H1 (cell line): ENCODE measurements around the gene FKBP2. TPM values are rescaled to one million over a fixed set of nuclear protein-coding genes. Genes with fewer than 3 reads are reported as not detected.

ENCODE experiments used
- CTCF ChIA-PET: fragments of 300-600 bp; sonication (Branson Sonifier 250); formaldehyde crosslinking; loops from one replicate; lab custom pipeline; 2021; ENCODE audit not compliant: partially characterized antibody; lab: Charles Lee
- POLR2A ChIA-PET: fragments of 300-600 bp; sonication (Branson Sonifier 250); formaldehyde crosslinking; loops from one replicate; lab custom pipeline; 2021; ENCODE audit warnings: inconsistent platforms; ENCODE audit not compliant: partially characterized antibody; lab: Charles Lee
- DNase-seq, 2 experiments: peaks; one replicate each; pipeline versions ENCODE4 v3.0.0 to v3.0.0-alpha.2; 2010 to 2022; ENCODE audit warnings: low spot score in 2 of 2, low read depth in 1 of 2, mixed read lengths in 1 of 2
- FAIRE-seq: peaks from 2 replicates; lab custom pipeline; 2011; peaks lifted over from hg19 to GRCh38; lab: Jason Lieb, UNC
- H2AFZ ChIP-seq: 2 replicates; pipeline ENCODE4 v1.8.1; 2012; ENCODE audit warnings: low read length, inconsistent platforms
- H2AK5ac ChIP-seq: 2 replicates; pipeline ENCODE4 v1.6.1; 2013; ENCODE audit warnings: low read depth, low read length
- H2BK120ac ChIP-seq: replicated peaks from 2 replicates; pipeline ENCODE3; 2013; ENCODE audit warnings: low read depth, low read length, inconsistent platforms
- H2BK12ac ChIP-seq: 2 replicates; pipeline ENCODE4 v1.6.1; 2013; ENCODE audit warnings: low read depth, low read length
- H2BK15ac ChIP-seq: 2 replicates; pipeline ENCODE4 v1.6.1; 2013; ENCODE audit warnings: low read length
- H2BK20ac ChIP-seq: 2 replicates; pipeline ENCODE4 v1.6.1; 2013; ENCODE audit warnings: low read length
- H2BK5ac ChIP-seq: 2 replicates; pipeline ENCODE4 v1.6.1; 2013; ENCODE audit warnings: low read depth, low read length
- H3K14ac ChIP-seq: 2 replicates; pipeline ENCODE4 v1.6.1; 2013; ENCODE audit warnings: inconsistent platforms; ENCODE audit not compliant: insufficient read length
- H3K18ac ChIP-seq: 2 replicates; pipeline ENCODE4 v1.6.1; 2013; ENCODE audit warnings: low read length; ENCODE audit errors: extremely low read depth
- H3K23ac ChIP-seq: 2 replicates; pipeline ENCODE4 v1.6.1; 2013; ENCODE audit warnings: inconsistent platforms; ENCODE audit not compliant: insufficient read length
- H3K23me2 ChIP-seq: 2 replicates; pipeline ENCODE4 v1.6.1; 2013; ENCODE audit warnings: low read depth, low read length
- H3K27ac ChIP-seq: 2 replicates; pipeline ENCODE4 v1.6.1; 2011; ENCODE audit warnings: low read depth, low read length, inconsistent platforms
- H3K27me3 ChIP-seq, 4 experiments: replicated peaks in 1 of 4; 1 replicate in 1 of 4; 2 replicates in 3 of 4; pipeline versions ENCODE4 v1.6.1 to v1.8.1; 2011 to 2013; ENCODE audit warnings: low read length in 3 of 4, mild to moderate bottlenecking in 3 of 4, inconsistent platforms in 2 of 4, mixed read lengths in 2 of 4, moderate library complexity in 1 of 4; ENCODE audit not compliant: control insufficient read depth in 3 of 4, insufficient read depth in 3 of 4; ENCODE audit errors: extremely low read depth in 1 of 4
- H3K36me3 ChIP-seq, 4 experiments: 2 replicates each; pipeline versions ENCODE4 v1.6.1 to v1.8.1; 2011 to 2013; ENCODE audit warnings: mild to moderate bottlenecking in 4 of 4, low read length in 3 of 4, moderate library complexity in 2 of 4, control low read depth in 1 of 4, inconsistent platforms in 1 of 4; ENCODE audit not compliant: insufficient read depth in 4 of 4, control insufficient read depth in 2 of 4
- H3K4ac ChIP-seq: replicated peaks from 2 replicates; pipeline ENCODE3; 2013; ENCODE audit warnings: low read length, low read depth, mixed read lengths, inconsistent platforms; ENCODE audit not compliant: insufficient read length
- H3K4me1 ChIP-seq, 4 experiments: replicated peaks in 1 of 4; 1 replicate in 1 of 4; 2 replicates in 3 of 4; pipeline versions ENCODE4 v1.6.1 to v1.8.1; 2011 to 2013; ENCODE audit warnings: low read length in 3 of 4, inconsistent platforms in 2 of 4, mixed read lengths in 1 of 4; ENCODE audit not compliant: insufficient read depth in 4 of 4, control insufficient read depth in 3 of 4
- H3K4me2 ChIP-seq, 2 experiments: 2 replicates each; pipeline versions ENCODE4 v1.6.1 to v1.8.1; 2011 to 2013; ENCODE audit warnings: low read depth in 2 of 2, low read length in 2 of 2, control low read depth in 1 of 2, inconsistent platforms in 1 of 2, mild to moderate bottlenecking in 1 of 2; ENCODE audit not compliant: insufficient read depth in 1 of 2
- H3K4me3 ChIP-seq, 4 experiments: fragments of 200-600, 300-600 bp in 1 of 4; sonication (generic), shearing (Covaris generic), sonication (Bioruptor Twin) in 1 of 4; 2 replicates each; pipeline versions ENCODE4 v1.5.1 to v1.8.1; 2011 to 2016; ENCODE audit warnings: low read length in 4 of 4, low read depth in 3 of 4, control low read depth in 2 of 4, inconsistent platforms in 2 of 4, mild to moderate bottlenecking in 2 of 4, mixed read lengths in 1 of 4, moderate library complexity in 1 of 4; ENCODE audit not compliant: insufficient read depth in 2 of 4; ENCODE audit errors: extremely low read depth in 1 of 4
- H3K56ac ChIP-seq: replicated peaks from 2 replicates; pipeline ENCODE3; 2013; ENCODE audit warnings: low read depth, mild to moderate bottlenecking, mixed read lengths, low read length, inconsistent platforms; ENCODE audit not compliant: insufficient read length
- H3K79me1 ChIP-seq: 2 replicates; pipeline ENCODE4 v1.6.1; 2013; ENCODE audit warnings: low read depth, low read length, control low read depth
- H3K79me2 ChIP-seq, 2 experiments: 2 replicates each; pipeline versions ENCODE4 v1.6.1 to v1.8.1; 2012 to 2013; ENCODE audit warnings: low read length in 2 of 2, mild to moderate bottlenecking in 2 of 2, inconsistent platforms in 1 of 2; ENCODE audit not compliant: insufficient read depth in 2 of 2, control insufficient read depth in 1 of 2
- H3K9ac ChIP-seq, 4 experiments: replicated peaks in 1 of 4; 1 replicate in 1 of 4; 2 replicates in 3 of 4; pipeline versions ENCODE4 v1.6.1 to v1.8.1; 2011 to 2013; ENCODE audit warnings: low read depth in 3 of 4, low read length in 3 of 4, control low read depth in 2 of 4, mild to moderate bottlenecking in 2 of 4, moderate library complexity in 2 of 4, inconsistent platforms in 1 of 4; ENCODE audit errors: extremely low read depth in 1 of 4
- H3K9me3 ChIP-seq, 2 experiments: 2 replicates each; pipeline versions ENCODE4 v1.6.1 to v1.8.1; 2012 to 2013; ENCODE audit warnings: mild to moderate bottlenecking in 2 of 2, moderate library complexity in 2 of 2, control low read depth in 1 of 2, inconsistent platforms in 1 of 2, low read depth in 1 of 2, low read length in 1 of 2, mixed read lengths in 1 of 2; ENCODE audit not compliant: insufficient read depth in 2 of 2
- H4K20me1 ChIP-seq, 2 experiments: replicated peaks in 1 of 2; 2 replicates each; pipeline versions ENCODE3 to v1.8.1; 2011 to 2013; ENCODE audit warnings: inconsistent platforms in 2 of 2, low read length in 2 of 2, mild to moderate bottlenecking in 1 of 2; ENCODE audit not compliant: insufficient read depth in 2 of 2, control insufficient read depth in 1 of 2
- H4K5ac ChIP-seq: 2 replicates; pipeline ENCODE4 v1.6.1; 2013; ENCODE audit warnings: low read length, low read depth, mixed read lengths, inconsistent platforms; ENCODE audit not compliant: insufficient read length
- H4K8ac ChIP-seq: 2 replicates; pipeline ENCODE4 v1.8.0; 2013; ENCODE audit warnings: mild to moderate bottlenecking, moderate library complexity, low read length, inconsistent platforms; ENCODE audit not compliant: insufficient read depth; ENCODE audit errors: extremely low read depth
- H4K91ac ChIP-seq: replicated peaks from 2 replicates; pipeline ENCODE3; 2013; ENCODE audit warnings: low read length, mixed read lengths, inconsistent platforms; ENCODE audit not compliant: insufficient read length
- ASH2L ChIP-seq: fragments of 200-600, 300-600 bp; sonication (generic); IDR thresholded peaks from one replicate; pipeline ENCODE4 v1.7.1; 2017; ENCODE audit warnings: low read length
- CBX8 ChIP-seq: fragments of 300-800, 300-1000 bp; sonication (generic); IDR thresholded peaks from 2 replicates; pipeline ENCODE4 v1.7.1; 2016; ENCODE audit warnings: low read depth, low read length, borderline replicate concordance
- EGR1 ChIP-seq: IDR thresholded peaks from 2 replicates; pipeline ENCODE4 v1.6.1; 2011; ENCODE audit warnings: low read depth, low read length, borderline replicate concordance
- JUND ChIP-seq: IDR thresholded peaks from 2 replicates; pipeline ENCODE4 v1.6.1; 2011; ENCODE audit warnings: mild to moderate bottlenecking, improper control_type of control experiment, low read length
- PHF8 ChIP-seq: fragments of 200-600 bp; sonication (generic); conservative IDR thresholded peaks from 2 replicates; pipeline ENCODE4 v1.7.1; 2012; ENCODE audit warnings: low read depth, mild to moderate bottlenecking, inconsistent platforms, low read length, moderate library complexity
- POU5F1 ChIP-seq: IDR thresholded peaks from 2 replicates; pipeline ENCODE4 v1.6.1; 2011; ENCODE audit warnings: low read depth, mild to moderate bottlenecking, low read length, moderate library complexity
- RNF2 ChIP-seq: fragments of 200-900, 300-1000 bp; sonication (generic); IDR thresholded peaks from 2 replicates; pipeline ENCODE4 v1.7.1; 2016; ENCODE audit warnings: borderline replicate concordance, low read depth, mild to moderate bottlenecking, antibody characterized with exemption, low read length; ENCODE audit not compliant: poor library complexity, severe bottlenecking; ENCODE audit errors: missing control alignments
- SAP30 ChIP-seq: fragments of 300-600 bp; sonication (generic); IDR thresholded peaks from 2 replicates; pipeline ENCODE4 v1.7.1; 2012; ENCODE audit warnings: low read length, moderate library complexity, mild to moderate bottlenecking, inconsistent platforms; ENCODE audit not compliant: insufficient read depth, insufficient replicate concordance
- SIN3A ChIP-seq, 2 experiments: IDR thresholded peaks in 1 of 2; conservative IDR thresholded peaks in 1 of 2; 2 replicates each; pipeline ENCODE4 v1.6.1; 2011 to 2012; ENCODE audit warnings: low read length in 2 of 2, improper control_type of control experiment in 1 of 2, low read depth in 1 of 2, mild to moderate bottlenecking in 1 of 2
- TCF12 ChIP-seq: IDR thresholded peaks from 2 replicates; pipeline ENCODE4 v1.6.1; 2011; ENCODE audit warnings: low read depth, mild to moderate bottlenecking, low read length
- ZNF274 ChIP-seq: IDR thresholded peaks from 2 replicates; pipeline ENCODE4 v1.7.0; 2012; ENCODE audit warnings: low read length, borderline replicate concordance; ENCODE audit errors: extremely low read depth
- WGBS, 2 experiments: shearing (Covaris generic) in 1 of 2; methylation state at CpG; one replicate each; pipeline versions ENCODE4 v1.1.6 to v1.1.7; 2013 to 2015; ENCODE audit warnings: low lambda C conversion rate in 2 of 2, mixed read lengths in 2 of 2, inconsistent platforms in 1 of 2, low coverage in 1 of 2, missing lambda C conversion rate in 1 of 2; ENCODE audit not compliant: insufficient replicate concordance in 2 of 2, insufficient coverage in 1 of 2, insufficient read length in 1 of 2; ENCODE audit errors: extremely low coverage in 1 of 2, missing lambda C conversion rate in 1 of 2; 5-methylcytosine and 5-hydroxymethylcytosine counted together
- polyA plus RNA-seq, 7 experiments: library from polyadenylated mRNA; depleted of rRNA in 3 of 7; stranded (reverse) in 5 of 7; unstranded in 2 of 7; fragments of >200 nt in 5 of 7; fragments of 200-250 nt in 2 of 7; gene quantifications; 1 replicate in 5 of 7; 2 replicates in 1 of 7; 4 replicates in 1 of 7; pipeline versions ENCODE4 v1.2.1 to v1.2.3, GENCODE V29; 2011 to 2013; ENCODE audit warnings: missing spikeins in 2 of 7, mixed read lengths in 2 of 7
- total RNA-seq: library from RNA; stranded (reverse); fragmentation: NEBNext Ultra II Directional; extraction: Animal tissue kit (Norgen Biotek cat#: 25700); gene quantifications from 2 replicates; pipeline ENCODE4 v1.2.1, GENCODE V29; 2021

Gene FKBP2
- total and polyA plus RNA-seq, 2 of the 8 experiments (the other 6 are each of a cell fraction or from before 2014, with no cell fraction given) = 41.7 to 52.5 TPM

GRCh38 chr11:64208086-64208795 lies 32.7 kb upstream of the FKBP2 start:
- ChIA-PET POLR2A (interaction anchor here (0.5 to 18.4 kb wide), 9 partner anchors 12 to 96 kb away, joined by 3 to 253 read pairs (median 7); partner anchors contain the start of genes ESRRA, NUDT22, PLCB3 and PPP1R14B), CTCF (interaction anchor here (1.2 to 7.4 kb wide), 11 partner anchors 7 to 93 kb away, joined by 3 to 68 read pairs (median 15); partner anchors contain the start of genes DNAJC4, NUDT22, PLCB3 and TRPT1)
- no peak overlapping the region for H4K91ac ChIP-seq
- no peak overlapping the region for H3K9ac ChIP-seq
- H3K23ac ChIP-seq = no peak overlapping the region
- no peak overlapping the region for H2AK5ac ChIP-seq
- H2BK20ac ChIP-seq = no peak overlapping the region
- whole genome bisulfite sequencing, 2 experiments = 94% methylated on average over 19 of the region's 23 CpGs; no CpG with 5 or more reads in 1 of the 2 experiments
- no peaks in the 10 kb centered on the region for H3K9me3 ChIP-seq
- no peak overlapping the region for H3K27ac ChIP-seq
- no peaks in the 10 kb centered on the region; a peak in 1 of 7 replicates for H3K27me3 ChIP-seq
- H2BK15ac ChIP-seq = no peak overlapping the region
- H3K36me3 ChIP-seq = peaks cover 17 to 32% (median 25%) of the 10 kb centered on the region in 4 experiments
- no peak overlapping the region for H3K4me3 ChIP-seq
- H4K8ac ChIP-seq = peak overlapping the region; percentile 71; the same call in 1 of the 2 replicates
- H3K4me1 ChIP-seq = peaks cover 0 to 5% (median 0%) of the 10 kb centered on the region in 4 experiments; a peak in 3 of 7 replicates
- no peak overlapping the region for H3K56ac ChIP-seq
- no peak overlapping the region for H3K18ac ChIP-seq
- FAIRE-seq (no peak), DNase-seq (no peak)
- H3K14ac ChIP-seq = no peak overlapping the region
- no peaks in the 10 kb centered on the region for H3K23me2 ChIP-seq
- H2AFZ ChIP-seq = no peak overlapping the region
- H3K4me2 ChIP-seq = no peak overlapping the region
- no peak overlapping the region for H4K5ac ChIP-seq
- no peak overlapping the region for H3K4ac ChIP-seq
- H2BK12ac ChIP-seq = no peak overlapping the region
- H2BK120ac ChIP-seq = no peak overlapping the region
- H4K20me1 ChIP-seq = peaks cover 5 to 9% of the 10 kb centered on the region in 2 experiments
- no peak overlapping the region for H2BK5ac ChIP-seq
- H3K79me1 ChIP-seq = no peaks in the 10 kb centered on the region
- no peaks in the 10 kb centered on the region for H3K79me2 ChIP-seq
- TF ChIP-seq PHF8 (no peak), SIN3A (conservative IDR thresholded peaks at IDR 0.05 in 1 of 2, IDR thresholded peaks at IDR 0.05 in 1 of 2; ENCODE audit: low read depth in 1 of 2, low read length in 2 of 2) (no peak), EGR1 (no peak), CBX8 (no peak), ASH2L (no peak), ZNF274 (no peak), SAP30 (no peak), POU5F1 (no peak), JUND (no peak), TCF12 (no peak), RNF2 (no peak)
